GM18868 (cell line): ENCODE results near the gene CBR3.
A peak's percentile ranks its signal among the peaks of the same experiment; 100 is the strongest.

Experiments
- ATAC-seq: cut with Tn5 transposase; IDR thresholded peaks from one replicate; pipeline ENCODE4 v1.9.1; 2021; ENCODE audit warnings: mild to moderate bottlenecking, moderate library complexity; ENCODE audit not compliant: unreplicated experiment

CBR3 gene

DNA sequence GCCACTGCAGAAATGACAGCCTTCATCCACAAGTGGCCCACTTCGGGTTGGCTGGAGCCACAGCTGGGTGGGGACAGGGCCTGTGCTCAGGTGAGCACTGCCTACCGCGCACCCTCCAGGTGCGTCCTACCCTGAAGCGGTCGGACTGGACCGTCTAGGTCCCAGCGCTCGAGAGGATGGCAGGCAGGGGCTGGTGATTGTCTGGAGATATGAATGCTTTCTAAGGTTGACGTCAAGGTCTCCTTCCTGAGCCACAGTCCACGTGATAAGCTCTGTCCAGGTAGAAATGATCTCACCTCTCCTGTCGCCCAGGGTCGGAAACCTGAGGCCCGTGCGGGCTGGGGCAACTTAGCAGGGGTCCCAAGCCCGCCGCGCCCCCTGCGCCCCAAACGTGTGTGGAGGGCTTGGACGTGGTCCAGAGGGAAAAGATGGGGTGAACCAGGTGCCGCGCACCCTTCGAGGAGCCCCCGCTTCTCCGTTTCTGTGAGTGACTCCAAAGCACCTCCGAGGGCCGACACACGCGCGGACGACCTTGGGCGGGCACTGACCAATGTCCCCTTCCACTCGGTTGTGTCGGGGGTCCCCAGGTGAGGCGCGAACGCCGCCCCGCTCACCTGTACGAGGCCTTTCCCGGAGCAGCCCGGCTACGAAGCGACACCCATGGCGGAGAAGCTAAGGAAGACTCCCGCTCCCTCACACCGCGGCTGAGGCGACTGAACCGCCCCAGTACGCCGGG lies 20.9 kb downstream of the CBR3 start:
- ATAC-seq: no peak

DNA sequence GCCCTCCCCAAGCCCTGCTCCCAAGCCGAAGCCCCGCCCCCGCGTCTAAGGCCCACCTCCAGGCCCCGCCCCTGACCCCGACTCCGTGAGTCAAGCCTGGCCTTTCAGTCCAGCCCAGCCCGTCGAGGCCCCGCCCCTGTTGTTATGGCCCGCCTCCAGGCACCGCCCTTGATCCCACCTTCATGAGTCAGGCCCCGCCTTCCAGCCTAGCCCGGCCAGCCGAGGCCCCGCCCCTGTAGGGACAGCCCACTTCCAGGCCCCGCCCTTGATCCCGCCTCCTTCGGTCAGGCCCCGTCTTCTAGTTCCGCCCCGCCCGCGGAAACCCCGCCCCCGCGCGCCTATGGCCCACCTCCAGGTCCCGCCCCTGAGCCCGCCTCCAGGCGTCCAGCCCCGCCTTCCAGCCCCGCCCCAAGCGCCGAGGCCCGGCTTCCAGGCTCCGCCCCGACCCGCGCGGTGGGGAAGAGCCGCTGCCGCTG lies 21.5 kb downstream of the CBR3 start:
- ATAC-seq: peak; percentile 86

GRCh38 chr21:36156815-36157670 lies 22.2 kb downstream of the CBR3 start, which contains the start of gene DOP1B:
Gene DOP1B (plus strand): TSS chr21:36156824. CDS start chr21:36164734, 7,910 bp downstream.
- ATAC-seq: peak; percentile 25

DNA sequence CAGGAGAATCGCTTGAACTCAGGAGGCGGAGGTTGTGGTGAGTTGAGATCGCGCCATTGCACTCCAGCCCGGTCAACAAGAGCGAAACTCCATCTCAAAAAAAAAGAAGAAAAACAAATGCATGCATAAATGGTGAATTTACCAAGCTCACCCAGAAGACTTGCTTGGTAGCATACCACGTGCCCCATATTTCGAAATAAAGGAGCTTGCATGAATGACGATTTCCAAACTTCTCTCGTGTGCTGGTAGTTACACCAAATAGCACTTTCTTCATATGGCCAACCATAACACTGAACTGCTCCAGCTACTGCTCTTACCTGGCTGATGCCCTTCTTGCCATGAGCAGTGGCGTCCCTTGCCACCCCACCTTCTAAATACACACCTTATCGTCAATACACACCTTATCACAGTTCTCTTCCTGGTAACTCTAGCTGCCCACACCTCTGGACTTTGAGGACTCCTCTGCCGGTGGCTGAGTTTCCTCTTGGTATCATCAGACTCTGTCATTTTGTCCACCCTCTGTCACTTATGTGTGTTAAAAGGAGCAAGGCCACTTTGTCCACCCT lies 24.6 kb downstream of the CBR3 start:
- no peak for ATAC-seq

DNA sequence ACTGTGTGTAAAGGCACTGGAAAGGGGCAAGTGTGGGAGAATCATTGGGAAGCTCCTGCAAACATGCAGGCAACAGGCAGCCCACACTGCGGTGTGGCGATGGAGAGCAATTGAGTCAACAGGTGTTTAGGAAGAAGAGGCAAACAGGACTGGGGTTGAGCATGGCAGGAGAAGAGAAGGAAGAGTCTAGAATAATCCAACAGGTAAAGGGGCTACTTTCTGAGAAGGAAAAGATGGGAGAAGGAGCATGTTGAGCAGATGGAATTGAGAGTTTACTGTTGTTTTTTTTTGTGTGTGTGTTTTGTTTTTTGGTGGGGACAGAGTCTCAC lies 25.9 kb downstream of the CBR3 start:
- no peak for ATAC-seq

DNA sequence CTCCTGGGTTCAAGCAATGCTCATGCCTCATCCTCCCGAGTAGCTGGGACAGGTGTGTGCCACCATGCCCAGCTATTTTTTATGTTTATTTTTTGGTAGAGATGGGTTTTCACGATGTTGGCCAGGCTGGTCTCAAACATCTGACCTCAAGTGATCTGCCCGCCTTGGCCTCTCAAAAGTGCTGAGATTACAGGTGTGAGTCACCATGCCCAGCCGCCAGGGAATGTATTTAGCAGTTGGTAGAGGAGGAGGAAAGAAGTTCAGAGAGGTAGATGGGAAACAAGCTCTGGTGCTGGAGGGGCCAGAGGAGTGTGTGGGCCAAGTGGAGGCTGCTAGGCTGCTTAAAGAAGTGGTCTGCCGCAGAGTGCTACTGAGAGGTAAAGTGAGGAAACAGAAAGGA lies 27.8 kb downstream of the CBR3 start:
- ATAC-seq: no peak

DNA sequence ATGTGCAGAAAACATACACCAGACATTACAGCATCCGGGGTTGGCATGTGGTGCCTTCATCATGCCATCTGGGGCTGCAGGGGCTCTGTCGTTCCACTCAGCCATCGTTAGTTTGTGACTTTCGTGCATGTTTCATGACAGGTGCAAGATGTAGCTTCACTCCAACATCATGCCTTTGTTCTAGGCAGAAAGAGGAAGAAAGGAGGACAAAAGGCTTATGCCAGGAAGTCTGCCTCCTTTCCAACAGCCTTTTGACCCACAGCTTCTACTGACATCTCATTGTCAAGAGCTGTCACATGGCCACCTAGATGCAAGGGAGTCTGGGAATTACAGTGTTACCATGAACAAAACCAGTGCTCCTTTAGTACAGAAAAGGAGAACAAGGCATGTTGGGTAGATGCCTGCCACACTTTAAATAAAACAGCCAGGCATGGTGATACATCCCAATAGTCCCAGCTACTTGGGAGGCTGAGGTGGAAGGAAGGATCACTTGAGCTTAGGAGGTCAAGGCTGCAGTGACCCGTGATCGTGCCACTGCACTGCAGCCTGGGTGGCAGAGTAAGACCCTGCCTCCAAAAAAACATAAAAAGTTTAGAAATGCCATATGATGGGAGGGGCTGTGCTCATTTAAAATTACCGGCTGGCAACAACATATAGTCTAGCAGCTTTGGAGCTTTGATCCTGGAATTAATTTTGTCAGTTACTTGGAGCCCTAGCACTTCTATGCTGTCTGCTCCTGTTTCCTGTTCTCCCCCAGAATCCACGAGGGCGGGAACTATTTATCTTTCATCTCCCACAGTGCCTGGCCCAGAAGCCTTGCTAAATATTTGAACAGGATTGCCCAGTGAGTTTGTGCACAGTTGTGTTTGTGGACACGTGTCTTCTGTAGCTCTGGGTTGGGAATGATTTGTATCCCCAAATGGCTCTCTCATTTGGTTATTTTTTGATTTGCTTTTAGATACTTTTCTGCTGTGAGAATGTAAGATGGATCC lies 29.2 kb downstream of the CBR3 start:
- ATAC-seq: no peak

DNA sequence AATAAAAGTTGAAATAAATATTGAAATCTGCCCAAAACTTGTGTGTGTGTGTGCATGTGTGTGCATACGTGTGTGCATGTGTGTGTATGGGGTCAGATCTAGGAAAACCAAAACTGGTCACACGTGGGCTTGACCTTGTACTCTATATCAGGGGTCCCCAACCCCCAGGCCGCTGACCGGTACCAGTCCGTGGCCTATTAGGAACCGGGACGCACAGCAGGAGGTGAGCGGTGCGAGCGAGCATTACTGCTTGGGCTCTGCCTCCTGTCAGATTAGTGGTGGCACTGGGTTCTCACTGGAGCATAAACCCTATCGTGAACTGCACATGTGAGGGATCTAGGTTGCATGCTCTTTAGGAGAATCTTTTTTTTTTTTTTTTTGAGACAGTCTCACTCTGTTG lies 30.5 kb downstream of the CBR3 start:
- no peak for ATAC-seq

DNA sequence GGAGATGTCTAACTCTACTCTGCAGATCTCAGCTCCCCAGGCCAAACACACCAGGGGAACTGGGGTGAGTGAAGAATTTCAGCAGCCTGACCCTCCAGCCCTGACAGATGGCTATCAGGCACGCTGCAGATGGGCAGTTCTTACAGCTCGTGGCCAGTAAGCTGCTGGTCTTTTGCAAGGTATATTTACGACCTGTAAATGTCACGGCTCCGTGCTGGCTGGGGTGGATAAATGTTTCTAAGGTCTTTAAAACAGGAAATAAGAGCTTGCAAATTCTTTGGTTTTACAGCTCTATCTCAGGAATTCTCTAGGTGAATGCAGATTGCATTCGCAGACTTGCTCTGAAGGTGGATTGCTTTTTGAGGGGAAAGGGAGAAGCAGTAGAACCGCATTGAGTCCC lies 31.8 kb downstream of the CBR3 start:
- ATAC-seq: no peak

- ATAC-seq: no peak
Observed at GRCh38 chr21:36167541-36167940, 32.7 kb downstream of the CBR3 start.

- no peak for ATAC-seq
Observed at GRCh38 chr21:36169470-36170128, 34.7 kb downstream of the CBR3 start.

GRCh38 chr21:36170823-36171222 lies 35.9 kb downstream of the CBR3 start:
- ATAC-seq: no peak

GRCh38 chr21:36171336-36171735 lies 36.5 kb downstream of the CBR3 start:
- no peak for ATAC-seq

DNA sequence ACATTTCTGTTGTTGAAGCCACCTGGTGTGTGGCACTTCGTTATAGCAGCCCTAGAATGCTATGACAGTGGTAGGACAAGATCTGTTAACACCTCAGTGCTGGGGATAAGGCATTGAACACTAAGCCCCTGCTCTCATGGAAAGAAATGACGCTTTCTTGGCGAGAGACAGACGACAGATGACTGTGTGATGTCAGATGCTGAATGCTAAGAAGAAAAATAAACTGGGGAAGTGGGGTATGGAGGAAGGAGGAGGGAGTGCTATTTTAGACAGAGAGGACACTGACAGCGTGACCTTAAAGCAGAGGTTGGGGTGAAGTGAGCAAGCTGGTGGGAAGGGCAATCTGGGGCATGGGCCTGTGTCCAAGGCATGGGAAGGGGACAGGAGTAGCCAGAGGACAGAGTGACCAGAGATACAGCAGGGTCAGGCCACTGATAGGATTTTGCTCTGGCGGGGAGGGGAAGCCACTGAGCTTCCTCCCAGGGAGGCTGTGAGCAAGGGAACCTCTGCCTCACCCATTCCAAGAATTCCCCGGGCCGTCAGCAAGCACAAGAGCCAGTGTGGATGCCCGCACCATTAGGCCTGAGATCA lies 37.0 kb downstream of the CBR3 start:
- ATAC-seq: no peak

DNA sequence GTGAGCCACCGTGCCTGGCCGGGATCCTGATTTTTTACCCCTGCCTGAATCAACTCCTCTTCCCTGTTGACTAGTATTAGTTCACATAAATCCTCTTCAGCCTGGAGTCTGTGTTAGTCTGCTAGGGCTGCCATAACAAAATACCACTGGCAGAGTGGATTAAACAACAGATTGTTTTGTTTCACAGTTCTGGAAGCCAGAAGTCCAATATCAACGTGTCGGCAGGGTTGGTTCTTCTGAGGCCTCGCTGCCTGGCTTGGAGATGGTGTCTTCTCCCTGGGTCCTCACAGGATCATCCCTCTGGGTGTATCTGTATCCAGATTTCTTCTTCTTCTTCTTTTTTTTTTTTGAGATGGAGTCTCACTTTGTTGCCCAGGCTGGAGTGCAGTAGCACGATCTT lies 39.9 kb downstream of the CBR3 start:
- no peak for ATAC-seq

DNA sequence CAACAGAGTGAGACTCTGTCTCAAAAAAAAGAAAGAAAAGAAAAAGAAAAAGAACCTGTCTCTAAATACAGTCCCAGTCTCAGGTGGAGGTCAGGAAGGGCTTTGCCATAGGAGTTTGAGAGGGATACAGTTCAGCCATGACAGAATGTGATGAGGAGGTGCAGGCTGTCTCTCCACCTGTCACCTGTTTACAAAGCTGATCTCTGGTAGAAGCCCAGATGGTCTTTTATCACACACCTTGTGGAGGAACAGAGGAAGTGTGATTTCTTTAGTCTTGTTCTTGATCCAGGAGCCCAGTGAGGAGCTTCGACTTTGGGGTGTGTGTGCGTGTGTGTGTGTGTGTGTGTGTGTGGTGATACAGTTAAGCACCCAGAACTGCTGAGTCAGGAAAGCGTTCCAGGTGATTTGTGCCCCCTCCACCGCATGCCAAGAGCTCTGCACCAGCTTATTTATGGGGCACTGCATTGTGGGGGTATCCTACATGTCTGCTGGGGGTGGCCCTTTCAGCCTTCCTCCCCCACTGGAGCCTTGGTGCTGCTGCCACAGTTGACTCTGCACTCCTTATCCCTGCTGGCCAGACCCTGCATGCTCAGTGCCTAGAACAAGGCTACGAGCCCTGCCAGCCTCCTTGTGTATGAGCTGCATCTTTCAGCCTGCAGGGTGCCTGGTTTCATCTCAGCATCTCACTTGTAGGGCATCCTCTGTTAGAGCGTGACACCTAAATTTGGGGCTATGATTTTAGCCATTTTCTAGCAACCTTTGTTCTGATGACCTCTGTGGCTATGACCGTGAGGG lies 41.1 kb downstream of the CBR3 start:
- ATAC-seq: no peak

- no peak for ATAC-seq
Observed at GRCh38 chr21:36178349-36178748, 43.5 kb downstream of the CBR3 start.

DNA sequence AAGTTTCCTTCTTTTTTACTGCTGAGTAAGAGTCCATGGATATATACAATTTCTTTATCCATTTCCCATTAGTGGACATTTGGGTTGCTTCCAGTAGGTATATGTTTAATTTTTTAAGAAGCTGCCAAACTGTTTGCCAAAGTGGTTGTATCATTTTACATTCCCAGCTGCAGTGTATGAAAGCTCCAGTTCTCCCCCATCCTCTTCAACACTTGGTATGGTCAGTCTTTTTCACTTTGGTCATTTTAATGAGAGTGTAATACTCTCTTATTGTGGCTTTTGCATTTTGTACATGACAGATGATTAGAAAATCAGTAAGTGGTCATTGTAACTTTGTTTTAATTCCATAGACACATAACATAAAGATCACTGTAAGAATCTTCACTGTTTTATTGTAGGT lies 44.3 kb downstream of the CBR3 start:
- ATAC-seq: no peak

GRCh38 chr21:36180963-36181362 lies 46.1 kb downstream of the CBR3 start:
- no peak for ATAC-seq
